Measurements from ENCODE around the gene SETD1B.
A peak's percentile ranks its signal among the peaks of the same experiment; 100 is the strongest.
"Not testable (repeated sequence)": the region's sequence is repeated elsewhere in the genome, so short reads cannot be mapped to it uniquely, and the experiment has no call there.

SETD1B gene

GRCh38 chr12:121827351-121828099, 23.7 kb downstream of the SETD1B start:
- DNase-seq: no peak

- no peak for DNase-seq
Measured at GRCh38 chr12:121828306-121828705, 24.5 kb downstream of the SETD1B start.

DNA sequence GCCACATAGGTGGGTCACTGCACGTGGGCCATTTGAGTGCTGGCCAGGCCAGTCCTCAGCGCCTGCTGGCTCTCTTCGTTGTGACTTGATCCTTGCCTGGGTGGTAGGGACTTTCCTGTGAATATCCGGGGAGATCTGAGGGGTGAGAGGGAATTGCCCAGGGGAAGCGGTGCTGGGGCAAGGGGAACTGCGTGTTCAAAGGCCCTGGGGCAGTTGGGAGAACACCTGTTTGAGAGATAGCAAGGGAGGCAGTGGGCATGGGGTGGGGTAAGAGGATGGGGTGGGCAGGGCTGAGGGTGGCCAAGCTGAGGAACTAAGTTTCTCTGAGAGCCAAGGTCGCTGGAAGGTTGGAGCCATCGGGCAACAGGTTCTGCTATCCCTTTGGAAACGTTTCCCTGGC, 25.0 kb downstream of the SETD1B start:
- DNase-seq: no peak

GRCh38 chr12:121829250-121829918, 25.6 kb downstream of the SETD1B start:
- DNase-seq: no peak

- DNase-seq: no peak
Measured at GRCh38 chr12:121830134-121830533, 26.3 kb downstream of the SETD1B start.

- DNase-seq: no peak
Measured at GRCh38 chr12:121830588-121831265, 26.9 kb downstream of the SETD1B start.

DNA sequence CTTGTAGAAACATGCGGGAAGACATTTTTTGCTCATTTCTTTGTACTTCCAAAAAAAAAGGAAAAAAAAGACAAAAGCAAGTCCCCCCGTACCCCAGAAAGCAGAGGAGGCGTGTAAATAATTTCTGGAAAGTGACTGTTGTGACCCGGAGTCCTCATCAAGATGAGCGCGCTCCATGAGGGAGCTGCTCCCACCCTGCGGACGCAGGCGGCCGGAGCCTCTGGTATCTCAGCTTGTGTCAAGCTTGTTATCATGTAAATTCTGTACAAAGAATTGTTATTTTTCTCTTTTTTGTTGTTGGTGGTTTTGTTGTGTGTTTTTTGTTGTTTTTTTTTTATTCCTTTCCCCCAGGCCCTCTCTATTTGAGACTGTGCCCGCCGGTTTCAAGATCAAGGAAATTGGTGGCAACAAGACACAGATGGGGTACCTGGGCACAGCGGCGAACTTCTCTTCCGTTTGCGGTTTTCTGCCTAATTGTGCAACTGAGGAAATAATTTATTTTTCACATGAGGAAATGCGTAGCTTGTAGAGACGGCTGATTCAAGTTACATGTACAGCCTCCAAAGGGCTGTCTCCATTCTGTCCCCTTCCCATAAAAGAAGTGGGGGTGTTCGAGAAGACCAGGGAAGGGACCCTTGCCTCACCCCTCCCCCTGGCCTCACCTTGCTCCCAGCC, 27.9 kb downstream of the SETD1B start:
- no peak for DNase-seq

DNA sequence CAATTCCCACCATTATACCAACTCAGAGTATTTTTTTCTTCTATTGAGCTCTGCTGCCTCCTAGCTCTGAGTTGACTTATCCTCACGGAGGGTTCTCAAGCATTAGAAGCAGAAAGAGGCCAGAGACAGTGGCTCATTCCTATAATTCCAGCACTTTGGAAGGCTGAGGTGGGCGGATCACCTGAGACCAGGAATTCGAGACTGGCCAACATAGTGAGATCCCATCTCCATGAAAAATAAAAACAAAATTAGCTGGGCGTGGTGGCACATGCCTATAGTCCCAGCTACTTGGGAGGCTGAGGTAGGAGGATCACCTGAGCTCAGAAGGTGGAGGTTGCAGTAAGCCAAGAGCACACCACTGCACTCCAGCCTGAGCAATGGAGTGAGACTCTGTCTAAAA, 33.9 kb downstream of the SETD1B start:
- no peak for DNase-seq

DNA sequence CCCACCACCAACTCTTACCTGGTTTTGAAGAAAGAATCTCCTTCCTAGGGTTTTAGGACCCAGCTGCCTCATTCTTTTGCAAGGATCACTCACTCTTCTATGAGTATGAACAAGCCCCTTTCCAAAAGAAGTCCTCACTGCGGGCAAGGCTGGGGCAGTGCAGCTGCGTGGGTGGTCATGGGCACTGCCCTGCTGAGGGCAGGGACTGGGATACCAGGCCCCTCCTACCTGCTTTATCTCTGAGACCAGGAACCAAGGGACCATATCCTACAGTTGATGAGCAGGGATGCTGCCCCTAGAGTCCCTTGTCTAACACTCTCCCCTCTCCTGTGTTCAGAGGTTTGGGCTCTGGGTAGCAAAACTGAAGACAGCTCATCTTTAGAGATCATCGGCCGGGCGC, 34.3 kb downstream of the SETD1B start:
- DNase-seq: no peak

GRCh38 chr12:121839106-121839992, 35.5 kb downstream of the SETD1B start:
- peak; percentile 96 to 97 for DNase-seq

GRCh38 chr12:121839993-121840761, 36.4 kb downstream of the SETD1B start:
- DNase-seq: peak in 1 of 2 experiments; percentile 41

GRCh38 chr12:121843236-121843982, 39.6 kb downstream of the SETD1B start:
- DNase-seq: no peak

- no peak for DNase-seq
Measured at GRCh38 chr12:121845701-121846100, 41.9 kb downstream of the SETD1B start.

GRCh38 chr12:121849211-121849610, 45.4 kb downstream of the SETD1B start:
- no peak for DNase-seq

DNA sequence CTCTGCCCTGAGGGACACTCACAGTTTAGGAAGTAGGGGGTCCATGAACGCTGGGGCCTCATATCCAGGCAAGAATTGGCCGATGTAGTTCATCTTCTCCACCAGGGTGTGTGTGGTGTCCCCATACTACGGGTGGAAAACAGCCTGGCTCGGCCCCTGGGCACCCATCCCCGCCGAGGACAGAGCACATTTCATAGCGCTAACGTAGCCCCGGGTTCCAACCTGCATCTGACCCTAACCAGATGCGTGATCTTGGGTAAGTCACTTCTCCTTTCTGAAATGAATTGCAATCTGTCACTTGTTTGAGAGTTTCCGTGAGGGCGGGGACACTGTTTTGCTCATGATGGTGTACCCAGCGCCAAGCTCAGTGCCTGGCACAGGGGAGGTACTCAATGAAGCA, 45.9 kb downstream of the SETD1B start:
- no peak for DNase-seq

DNA sequence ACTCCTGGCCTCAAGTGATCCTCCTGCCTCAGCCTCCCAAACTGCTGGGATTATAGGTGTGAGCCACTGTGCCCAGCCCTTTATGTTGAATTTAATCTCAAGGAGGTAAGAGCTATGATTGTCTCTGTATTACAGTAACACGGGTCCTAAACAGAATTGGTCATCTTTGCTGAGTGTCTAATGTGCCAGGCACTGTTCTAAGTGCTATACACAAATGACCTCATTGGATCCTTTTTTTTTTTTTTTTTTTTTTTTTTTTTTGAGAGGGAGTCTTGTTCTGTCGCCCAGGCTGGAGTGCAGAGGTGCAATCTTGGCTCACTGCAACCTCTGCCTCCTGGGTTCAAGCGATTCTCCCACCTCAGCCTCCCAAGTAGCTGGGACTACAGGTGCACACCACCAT, 48.6 kb downstream of the SETD1B start:
- DNase-seq: not testable (repeated sequence)

- no peak for DNase-seq
Measured at GRCh38 chr12:121857322-121858246, 53.8 kb downstream of the SETD1B start.

DNA sequence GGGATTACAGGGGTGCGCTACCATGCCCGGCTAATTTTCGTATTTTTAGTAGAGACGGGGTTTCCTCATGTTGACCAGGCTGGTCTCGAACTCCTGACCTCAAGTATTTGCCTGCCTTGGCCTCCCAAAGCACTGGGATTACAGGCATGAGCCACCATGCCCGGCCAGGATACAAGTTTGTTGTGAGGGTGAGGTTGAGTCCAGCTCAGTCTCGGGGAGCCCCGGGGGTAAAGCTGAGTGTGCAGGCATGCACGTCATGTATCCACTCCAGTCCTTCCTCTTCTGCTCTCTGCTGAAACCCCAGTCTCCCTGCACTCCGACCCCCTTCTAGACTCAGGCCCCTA, 54.5 kb downstream of the SETD1B start:
- DNase-seq: no peak

GRCh38 chr12:121858662-121859572, 55.1 kb downstream of the SETD1B start, which contains the start of gene HPD:
TSS of gene HPD (minus strand) at chr12:121858859. CDS start at chr12:121858823, 36 bp downstream.
- no peak for DNase-seq
